ENCODE data around the gene PHF20. TPM values are rescaled to one million over a fixed set of nuclear protein-coding genes. Genes with fewer than 3 reads are reported as not detected.

The PHF20 gene
- polyA plus RNA-seq, 1 donor from 2014 or later: 49.2 TPM

DNA sequence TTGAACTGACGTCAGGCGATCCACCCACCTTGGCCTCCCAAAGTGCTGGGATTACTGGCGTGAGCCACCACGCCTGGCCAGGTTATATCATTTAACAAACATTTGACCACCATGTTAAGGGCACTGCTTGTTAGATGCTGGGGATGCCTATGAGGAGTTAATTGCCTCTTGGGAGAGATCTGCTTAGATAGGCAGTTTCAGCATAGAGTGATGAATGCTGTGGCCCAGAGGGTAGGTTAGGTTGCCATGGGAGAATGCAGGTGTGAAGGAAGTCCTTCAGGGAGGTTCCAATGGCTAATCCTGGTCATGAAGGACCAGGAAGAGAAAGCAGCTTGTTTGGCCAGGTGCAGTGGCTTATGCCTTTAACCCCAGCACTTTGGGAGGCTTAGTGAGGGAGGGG lies 17.0 kb downstream of the PHF20 start:
- TF ChIP-seq RAD21 (conservative IDR thresholded peaks at IDR 0.05) (no peak), SMC3 (conservative IDR thresholded peaks at IDR 0.05; ENCODE audit: poor library complexity) (no peak), MXI1 (conservative IDR thresholded peaks at IDR 0.05; ENCODE audit: poor library complexity, severe bottlenecking) (no peak), POLR2AphosphoS5 (IDR thresholded peaks at IDR 0.05) (no peak), EP300 (conservative IDR thresholded peaks at IDR 0.05; ENCODE audit: poor library complexity, severe bottlenecking) (no peak)
- TF ChIP-seq, protein P1, sequence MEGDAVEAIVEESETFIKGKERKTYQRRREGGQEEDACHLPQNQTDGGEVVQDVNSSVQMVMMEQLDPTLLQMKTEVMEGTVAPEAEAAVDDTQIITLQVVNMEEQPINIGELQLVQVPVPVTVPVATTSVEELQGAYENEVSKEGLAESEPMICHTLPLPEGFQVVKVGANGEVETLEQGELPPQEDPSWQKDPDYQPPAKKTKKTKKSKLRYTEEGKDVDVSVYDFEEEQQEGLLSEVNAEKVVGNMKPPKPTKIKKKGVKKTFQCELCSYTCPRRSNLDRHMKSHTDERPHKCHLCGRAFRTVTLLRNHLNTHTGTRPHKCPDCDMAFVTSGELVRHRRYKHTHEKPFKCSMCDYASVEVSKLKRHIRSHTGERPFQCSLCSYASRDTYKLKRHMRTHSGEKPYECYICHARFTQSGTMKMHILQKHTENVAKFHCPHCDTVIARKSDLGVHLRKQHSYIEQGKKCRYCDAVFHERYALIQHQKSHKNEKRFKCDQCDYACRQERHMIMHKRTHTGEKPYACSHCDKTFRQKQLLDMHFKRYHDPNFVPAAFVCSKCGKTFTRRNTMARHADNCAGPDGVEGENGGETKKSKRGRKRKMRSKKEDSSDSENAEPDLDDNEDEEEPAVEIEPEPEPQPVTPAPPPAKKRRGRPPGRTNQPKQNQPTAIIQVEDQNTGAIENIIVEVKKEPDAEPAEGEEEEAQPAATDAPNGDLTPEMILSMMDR (IDR thresholded peaks at IDR 0.05; ENCODE audit: poor library complexity, severe bottlenecking): no peak
- Histone ChIP-seq H3K27ac (ENCODE audit: low read length) (no peak overlapping the region), H3K9me3 (ENCODE audit: low read length) (no peaks in the 10 kb centered on the region), H3K9ac (ENCODE audit: low read length) (no peak overlapping the region), H3K4me3 (ENCODE audit: low read length) (no peak overlapping the region), H2AFZ (ENCODE audit: low read depth, low read length) (no peak overlapping the region), H4K20me1 (ENCODE audit: insufficient read depth) (no peaks in the 10 kb centered on the region), H3K79me2 (replicated peaks; ENCODE audit: insufficient read depth, low read length) (peaks cover 20% of the 10 kb centered on the region), H3K27me3 (ENCODE audit: insufficient read depth, low read depth, low read length) (no peaks in the 10 kb centered on the region), H3K9me2 (ENCODE audit: insufficient read depth, low read length) (no peaks in the 10 kb centered on the region), H3K36me3 (ENCODE audit: insufficient read depth, low read length) (no peaks in the 10 kb centered on the region), H3K4me2 (ENCODE audit: low read length) (no peak overlapping the region), H3F3A (ENCODE audit: insufficient read depth, low read length, poor library complexity, severe bottlenecking) (no peaks in the 10 kb centered on the region)

DNA sequence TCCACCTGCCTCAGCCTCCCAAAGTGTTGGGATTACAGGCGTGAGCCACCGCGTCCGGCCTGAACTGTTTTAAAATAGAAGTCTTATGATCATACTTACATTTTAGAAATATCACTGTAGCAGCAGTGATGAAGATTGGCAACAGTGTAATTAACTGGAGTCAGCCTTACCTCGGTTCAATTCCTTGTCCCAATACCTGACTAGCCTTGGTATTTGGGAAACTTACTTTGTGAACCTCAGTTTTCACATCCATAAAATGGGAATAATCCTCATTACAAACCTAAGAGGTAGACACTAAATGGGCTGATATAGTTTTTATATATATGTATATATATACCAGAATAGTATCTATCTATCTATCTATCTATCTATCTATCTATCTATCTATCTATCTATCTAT lies 19.3 kb downstream of the PHF20 start:
- no peak for TF ChIP-seq MXI1 (conservative IDR thresholded peaks at IDR 0.05; ENCODE audit: poor library complexity, severe bottlenecking)
- TF ChIP-seq REST (IDR thresholded peaks at IDR 0.05; ENCODE audit: borderline replicate concordance): no peak
- TF ChIP-seq POLR2AphosphoS5 (IDR thresholded peaks at IDR 0.05): no peak
- TF ChIP-seq SMC3 (conservative IDR thresholded peaks at IDR 0.05; ENCODE audit: poor library complexity): no peak
- TF ChIP-seq RAD21 (conservative IDR thresholded peaks at IDR 0.05): no peak
- TF ChIP-seq EP300 (conservative IDR thresholded peaks at IDR 0.05; ENCODE audit: poor library complexity, severe bottlenecking): no peak
- TF ChIP-seq TAF1 (IDR thresholded peaks at IDR 0.05; ENCODE audit: low read depth): no peak
- TF ChIP-seq, protein P1 (IDR thresholded peaks at IDR 0.05; ENCODE audit: poor library complexity, severe bottlenecking): no peak
- TF ChIP-seq EZH2 (IDR thresholded peaks at IDR 0.05; ENCODE audit: borderline replicate concordance, insufficient read depth, low read length, poor library complexity, severe bottlenecking): no peak
- no peaks in the 10 kb centered on the region for H4K20me1 ChIP-seq (ENCODE audit: insufficient read depth)

More for the DNA sequence above, 19.3 kb downstream of the PHF20 start:
- no peaks in the 10 kb centered on the region for H3K9me2 ChIP-seq (ENCODE audit: insufficient read depth, low read length)
- no peak overlapping the region for H3K4me2 ChIP-seq (ENCODE audit: low read length)
- no peaks in the 10 kb centered on the region for H3K36me3 ChIP-seq (ENCODE audit: insufficient read depth, low read length)
- no peaks in the 10 kb centered on the region for H3F3A ChIP-seq (ENCODE audit: insufficient read depth, low read length, poor library complexity, severe bottlenecking)
- no peak overlapping the region for H2AFZ ChIP-seq (ENCODE audit: low read depth, low read length)
- H3K79me2 ChIP-seq (replicated peaks; ENCODE audit: insufficient read depth, low read length): peaks cover 10% of the 10 kb centered on the region
- no peaks in the 10 kb centered on the region for H3K27me3 ChIP-seq (ENCODE audit: insufficient read depth, low read depth, low read length)
- no peak overlapping the region for H3K4me3 ChIP-seq (ENCODE audit: low read length)
- no peak overlapping the region for H3K9ac ChIP-seq (ENCODE audit: low read length)
- no peaks in the 10 kb centered on the region for H3K9me3 ChIP-seq (ENCODE audit: low read length)
- H3K27ac ChIP-seq (ENCODE audit: low read length): no peak overlapping the region
